HL-60 (cell line): Measurements from ENCODE around the gene NAGS.

Experiments
- POLR2AphosphoS5 ChIP-seq: IDR thresholded peaks from 2 replicates; pipeline ENCODE4 v1.6.1; 2012; ENCODE audit warnings: low read depth
- TF ChIP-seq, protein P1 (sequence below): IDR thresholded peaks from one replicate; pipeline ENCODE4 v1.5.1; 2011; ENCODE audit warnings: low read length, control low read depth, inconsistent platforms; ENCODE audit not compliant: insufficient read depth

GRCh38 chr17:44033861-44034408 is 29.5 kb downstream of the NAGS start:
- TF ChIP-seq, protein P1, sequence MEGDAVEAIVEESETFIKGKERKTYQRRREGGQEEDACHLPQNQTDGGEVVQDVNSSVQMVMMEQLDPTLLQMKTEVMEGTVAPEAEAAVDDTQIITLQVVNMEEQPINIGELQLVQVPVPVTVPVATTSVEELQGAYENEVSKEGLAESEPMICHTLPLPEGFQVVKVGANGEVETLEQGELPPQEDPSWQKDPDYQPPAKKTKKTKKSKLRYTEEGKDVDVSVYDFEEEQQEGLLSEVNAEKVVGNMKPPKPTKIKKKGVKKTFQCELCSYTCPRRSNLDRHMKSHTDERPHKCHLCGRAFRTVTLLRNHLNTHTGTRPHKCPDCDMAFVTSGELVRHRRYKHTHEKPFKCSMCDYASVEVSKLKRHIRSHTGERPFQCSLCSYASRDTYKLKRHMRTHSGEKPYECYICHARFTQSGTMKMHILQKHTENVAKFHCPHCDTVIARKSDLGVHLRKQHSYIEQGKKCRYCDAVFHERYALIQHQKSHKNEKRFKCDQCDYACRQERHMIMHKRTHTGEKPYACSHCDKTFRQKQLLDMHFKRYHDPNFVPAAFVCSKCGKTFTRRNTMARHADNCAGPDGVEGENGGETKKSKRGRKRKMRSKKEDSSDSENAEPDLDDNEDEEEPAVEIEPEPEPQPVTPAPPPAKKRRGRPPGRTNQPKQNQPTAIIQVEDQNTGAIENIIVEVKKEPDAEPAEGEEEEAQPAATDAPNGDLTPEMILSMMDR = no peak
- TF ChIP-seq POLR2AphosphoS5 = no peak
